Neuronal stem cell (in vitro differentiated cells): ENCODE measurements around the gene PPP1R27.

Experiments
- DNase-seq: peaks from one replicate; pipeline ENCODE4 v3.0.0-alpha.2; 2013; ENCODE audit warnings: low spot score
- H2AFZ ChIP-seq: one replicate; pipeline ENCODE4 v1.6.1; 2013; ENCODE audit warnings: mild to moderate bottlenecking, low read length, inconsistent platforms
- H2AK5ac ChIP-seq: 2 replicates; pipeline ENCODE4 v1.6.1; 2013; ENCODE audit warnings: low read depth, mild to moderate bottlenecking, inconsistent platforms, low read length, moderate library complexity, mixed read lengths
- H2BK120ac ChIP-seq: 2 replicates; pipeline ENCODE4 v1.6.1; 2013; ENCODE audit warnings: low read depth, mild to moderate bottlenecking, inconsistent platforms, low read length, moderate library complexity, mixed read lengths
- H2BK12ac ChIP-seq: one replicate; pipeline ENCODE4 v1.6.1; 2013; ENCODE audit warnings: low read length, inconsistent platforms
- H2BK15ac ChIP-seq: 2 replicates; pipeline ENCODE4 v1.6.1; 2013; ENCODE audit warnings: mild to moderate bottlenecking, low read length, inconsistent platforms, mixed read lengths
- H2BK5ac ChIP-seq: one replicate; pipeline ENCODE4 v1.6.1; 2013; ENCODE audit warnings: inconsistent platforms, mild to moderate bottlenecking, low read length, moderate library complexity
- H3K14ac ChIP-seq: one replicate; pipeline ENCODE4 v1.6.1; 2013; ENCODE audit warnings: low read length, inconsistent platforms
- H3K18ac ChIP-seq: 2 replicates; pipeline ENCODE4 v1.6.1; 2013; ENCODE audit warnings: low read length, inconsistent platforms
- H3K23ac ChIP-seq: 2 replicates; pipeline ENCODE4 v1.6.1; 2013; ENCODE audit warnings: low read depth, mild to moderate bottlenecking, mixed read lengths, low read length, inconsistent platforms; ENCODE audit not compliant: poor library complexity
- H3K27ac ChIP-seq: replicated peaks from 3 replicates; pipeline ENCODE4 v1.5.1; 2013; ENCODE audit warnings: low read length, inconsistent platforms
- H3K27me3 ChIP-seq, 3 experiments: 2 replicates each; pipeline ENCODE4 v1.6.1; 2013; ENCODE audit warnings: low read length in 3 of 3, mild to moderate bottlenecking in 2 of 3, inconsistent platforms in 1 of 3, low read depth in 1 of 3, mixed read lengths in 1 of 3, moderate library complexity in 1 of 3; ENCODE audit not compliant: control insufficient read depth in 3 of 3, insufficient read depth in 3 of 3
- H3K36me3 ChIP-seq, 2 donors: replicated peaks in 1 of 2; 2 replicates each; pipeline ENCODE4 v1.6.1; 2013; ENCODE audit warnings: low read length in 2 of 2; ENCODE audit not compliant: control insufficient read depth in 2 of 2, insufficient read depth in 2 of 2
- H3K4ac ChIP-seq: 2 replicates; pipeline ENCODE4 v1.6.1; 2013; ENCODE audit warnings: inconsistent platforms, mild to moderate bottlenecking, low read length, moderate library complexity
- H3K4me1 ChIP-seq, 2 donors: 1 replicate in 1 of 2; 2 replicates in 1 of 2; pipeline ENCODE4 v1.6.1; 2013; ENCODE audit warnings: low read length in 2 of 2, low read depth in 1 of 2; ENCODE audit not compliant: control insufficient read depth in 2 of 2, insufficient read depth in 1 of 2
- H3K4me2 ChIP-seq: one replicate; pipeline ENCODE4 v1.6.1; 2013; ENCODE audit warnings: mild to moderate bottlenecking, low read length, inconsistent platforms; ENCODE audit not compliant: insufficient read depth, poor library complexity, severe bottlenecking
- H3K4me3 ChIP-seq, 2 donors: 2 replicates each; pipeline ENCODE4 v1.5.1; 2013; ENCODE audit warnings: low read length in 2 of 2, mild to moderate bottlenecking in 2 of 2, inconsistent platforms in 1 of 2, moderate library complexity in 1 of 2
- H3K79me1 ChIP-seq: one replicate; pipeline ENCODE4 v1.6.1; 2013; ENCODE audit warnings: low read depth, mild to moderate bottlenecking, inconsistent platforms, low read length, moderate library complexity
- H3K9ac ChIP-seq: one replicate; pipeline ENCODE4 v1.6.1; 2013; ENCODE audit warnings: mild to moderate bottlenecking, low read depth, low read length, inconsistent platforms; ENCODE audit not compliant: poor library complexity
- H3K9me3 ChIP-seq, 2 donors: replicated peaks in 1 of 2; 2 replicates each; pipeline versions ENCODE3 to v1.6.1; 2013; ENCODE audit warnings: low read length in 2 of 2, mild to moderate bottlenecking in 2 of 2, inconsistent platforms in 1 of 2, low read depth in 1 of 2, mixed read lengths in 1 of 2, moderate library complexity in 1 of 2; ENCODE audit not compliant: control insufficient read depth in 2 of 2, insufficient read depth in 1 of 2
- H4K8ac ChIP-seq: one replicate; pipeline ENCODE4 v1.6.1; 2013; ENCODE audit warnings: low read depth, mild to moderate bottlenecking, inconsistent platforms, low read length, moderate library complexity
- H4K91ac ChIP-seq: one replicate; pipeline ENCODE4 v1.6.1; 2013; ENCODE audit warnings: low read length, low read depth, mild to moderate bottlenecking, inconsistent platforms; ENCODE audit not compliant: poor library complexity
- WGBS, 2 donors: extraction: QIAGEN DNeasy Blood & Tissue Kit; methylation state at CpG; one replicate each; pipeline ENCODE4 v1.1.7; 2013; ENCODE audit warnings: missing lambda C conversion rate in 2 of 2, mixed read lengths in 1 of 2; ENCODE audit not compliant: insufficient read length in 2 of 2, insufficient replicate concordance in 1 of 2; ENCODE audit errors: extremely low coverage in 2 of 2; 5-methylcytosine and 5-hydroxymethylcytosine counted together

Gene PPP1R27

GRCh38 chr17:81844887-81845286 is 10.0 kb upstream of the PPP1R27 start:
- Histone ChIP-seq H3K27me3 (no peaks in the 10 kb centered on the region), H3K4ac (no peak overlapping the region), H3K4me3 (peak overlapping the region in 1 of 2 donors; percentile 38), H2AFZ (no peak overlapping the region), H3K36me3 (peaks cover 51 to 61% of the 10 kb centered on the region in 2 donors), H2BK12ac (no peak overlapping the region), H2BK15ac (no peak overlapping the region), H3K4me2 (no peak overlapping the region), H3K23ac (no peak overlapping the region), H2AK5ac (no peak overlapping the region), H4K8ac (no peak overlapping the region), H3K14ac (no peak overlapping the region), H3K79me1 (peaks cover 7% of the 10 kb centered on the region), H3K4me1 (no peaks in the 10 kb centered on the region), H3K9me3 (no peaks in the 10 kb centered on the region), H2BK5ac (no peak overlapping the region), H4K91ac (no peak overlapping the region), H3K18ac (no peak overlapping the region), H2BK120ac (no peak overlapping the region), H3K9ac (peak overlapping the region; percentile 21), H3K27ac (no peak overlapping the region)
- WGBS, 2 donors, result no CpG with 5 or more reads among the region's 13 CpGs
- DNase-seq, result no peak

GRCh38 chr17:81844327-81844851 is 9.5 kb upstream of the PPP1R27 start:
- H2BK15ac ChIP-seq, result no peak overlapping the region
- H4K91ac ChIP-seq, result no peak overlapping the region
- no peak overlapping the region for H2AFZ ChIP-seq
- no peak overlapping the region for H3K4me2 ChIP-seq
- H3K9ac ChIP-seq, result peak overlapping the region; percentile 70
- H3K9me3 ChIP-seq, result no peaks in the 10 kb centered on the region
- no peak overlapping the region for H3K14ac ChIP-seq
- no peak overlapping the region for H3K18ac ChIP-seq
- peaks cover 7% of the 10 kb centered on the region for H3K79me1 ChIP-seq
- H3K4me1 ChIP-seq, result no peaks in the 10 kb centered on the region
- H2BK5ac ChIP-seq, result no peak overlapping the region
- no CpG with 5 or more reads among the region's 14 CpGs for WGBS, 2 donors
- H3K27ac ChIP-seq, result no peak overlapping the region
- no peaks in the 10 kb centered on the region for H3K27me3 ChIP-seq
- H3K4ac ChIP-seq, result no peak overlapping the region
- H3K4me3 ChIP-seq, result no peak overlapping the region
- peak overlapping the region; percentile 31 for H2BK120ac ChIP-seq
- peak overlapping the region; percentile 55 for H3K23ac ChIP-seq
- peak overlapping the region; percentile 22 for H2BK12ac ChIP-seq
- H4K8ac ChIP-seq, result no peak overlapping the region
- no peak for DNase-seq
- no peak overlapping the region for H2AK5ac ChIP-seq
- H3K36me3 ChIP-seq, result peaks cover 49 to 58% of the 10 kb centered on the region in 2 donors

GRCh38 chr17:81843713-81844326 is 9.0 kb upstream of the PPP1R27 start:
- no peak overlapping the region for H3K27ac ChIP-seq
- H2BK12ac ChIP-seq, result peak overlapping the region; percentile 22
- H3K23ac ChIP-seq, result no peak overlapping the region
- H2BK15ac ChIP-seq, result no peak overlapping the region
- peak overlapping the region; percentile 70 for H3K9ac ChIP-seq
- no peaks in the 10 kb centered on the region for H3K4me1 ChIP-seq
- no peak overlapping the region for H4K8ac ChIP-seq
- no peaks in the 10 kb centered on the region for H3K27me3 ChIP-seq
- no peaks in the 10 kb centered on the region for H3K9me3 ChIP-seq
- no peak overlapping the region for H3K18ac ChIP-seq
- H2BK120ac ChIP-seq, result peak overlapping the region; percentile 31
- no peak overlapping the region for H2AFZ ChIP-seq
- no peak overlapping the region for H4K91ac ChIP-seq
- DNase-seq, result no peak
- H3K4me2 ChIP-seq, result no peak overlapping the region
- no peak overlapping the region for H3K14ac ChIP-seq
- H2AK5ac ChIP-seq, result no peak overlapping the region
- no peak overlapping the region for H3K4me3 ChIP-seq
- H3K36me3 ChIP-seq, result peaks cover 49 to 57% of the 10 kb centered on the region in 2 donors
- WGBS, 2 donors, result no CpG with 5 or more reads among the region's 30 CpGs
- no peak overlapping the region for H2BK5ac ChIP-seq
- H3K79me1 ChIP-seq, result peaks cover 7% of the 10 kb centered on the region
- no peak overlapping the region for H3K4ac ChIP-seq

- Histone ChIP-seq H3K14ac (no peak overlapping the region), H3K27me3 (no peaks in the 10 kb centered on the region), H3K23ac (peak overlapping the region; percentile 89), H2BK120ac (no peak overlapping the region), H2BK12ac (no peak overlapping the region), H3K18ac (no peak overlapping the region), H2AFZ (no peak overlapping the region), H2BK15ac (no peak overlapping the region), H3K4me3 (no peak overlapping the region), H3K79me1 (peaks cover 7% of the 10 kb centered on the region), H3K36me3 (peaks cover 47 to 53% of the 10 kb centered on the region in 2 donors), H3K4me1 (no peaks in the 10 kb centered on the region), H4K91ac (no peak overlapping the region), H4K8ac (peak overlapping the region; percentile 43), H2BK5ac (no peak overlapping the region), H3K9ac (no peak overlapping the region), H3K4me2 (peak overlapping the region; percentile 11), H3K9me3 (no peaks in the 10 kb centered on the region), H2AK5ac (no peak overlapping the region), H3K4ac (no peak overlapping the region), H3K27ac (no peak overlapping the region)
- WGBS, 2 donors, result no CpG with 5 or more reads among the region's 21 CpGs
- no peak for DNase-seq
Measured at GRCh38 chr17:81842725-81843504, 8.1 kb upstream of the PPP1R27 start.
